Fibroblast of villous mesenchyme (primary cell): Measurements from ENCODE around the gene TPD52L2. TPM values are rescaled to one million over a fixed set of nuclear protein-coding genes. Genes with fewer than 3 reads are reported as not detected.
A peak's percentile ranks its signal among the peaks of the same experiment; 100 is the strongest.

Experiments
- DNase-seq: peaks from one replicate; pipeline ENCODE4 v3.0.0-alpha.2; 2010; ENCODE audit warnings: low read depth
- H3K4me3 ChIP-seq: 2 replicates; pipeline ENCODE4 v1.5.1; 2011; ENCODE audit warnings: low read depth, mild to moderate bottlenecking, low read length
- CTCF ChIP-seq: IDR thresholded peaks from 2 replicates; pipeline ENCODE4 v1.5.1; 2012; ENCODE audit warnings: low read depth, mild to moderate bottlenecking, low read length; ENCODE audit not compliant: insufficient read depth
- total RNA-seq: library from RNA; depleted of rRNA; stranded (reverse); fragments of >200 nt; gene quantifications from 2 replicates; pipeline ENCODE4 v1.2.3, GENCODE V29; 2012

Gene TPD52L2
- total RNA-seq, 1 donor: 115 TPM

DNA sequence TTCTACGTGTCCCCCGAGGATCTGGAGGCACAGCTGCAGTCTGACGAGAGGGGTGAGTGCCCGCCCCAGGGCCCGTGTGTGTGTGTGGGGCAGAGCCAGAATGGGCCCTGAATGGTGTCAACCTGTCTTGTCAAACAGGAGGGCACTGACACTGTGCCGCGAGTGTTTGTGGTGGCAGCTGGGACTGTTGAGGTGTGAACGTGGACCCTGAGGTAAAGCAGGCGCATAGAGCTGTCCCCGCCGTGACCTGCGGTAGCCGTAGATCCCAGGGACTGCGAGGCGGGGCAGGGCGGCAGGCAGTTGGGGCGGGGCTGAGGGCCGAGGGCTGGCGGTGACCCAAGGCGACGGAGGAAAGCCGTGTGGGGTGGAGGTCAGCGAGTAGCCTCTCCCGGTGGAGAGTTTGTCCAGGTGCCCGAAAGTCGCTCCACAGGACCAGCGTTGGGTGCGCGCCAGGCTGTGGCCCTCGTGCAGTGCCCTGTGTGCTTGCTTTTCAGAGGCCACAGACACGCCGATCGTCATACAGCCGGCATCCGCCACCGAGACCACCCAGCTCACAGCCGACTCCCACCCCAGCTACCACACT is 66.0 kb downstream of the TPD52L2 start:
- DNase-seq: no peak
- no peak for TF ChIP-seq CTCF
- H3K4me3 ChIP-seq: no peak overlapping the region

DNA sequence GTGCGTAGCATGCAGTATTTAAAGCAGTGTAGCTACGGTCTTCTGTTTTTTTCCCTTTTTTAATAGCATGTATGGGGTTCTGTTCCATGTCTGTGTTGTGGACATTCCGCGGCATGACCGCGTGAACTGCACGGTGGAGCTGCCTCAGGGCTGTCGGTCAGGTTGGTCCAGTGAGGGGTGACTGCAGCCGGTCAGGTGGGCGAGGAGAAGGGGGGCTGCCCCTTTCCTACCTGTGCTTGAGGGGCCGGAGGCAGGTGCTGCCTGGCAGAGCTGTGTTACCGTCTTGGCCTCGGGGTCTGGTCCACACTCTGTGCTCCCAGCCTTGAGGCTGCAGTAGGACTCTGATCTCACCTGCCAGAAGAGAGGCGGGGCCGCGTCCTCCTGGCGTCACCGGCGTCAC is 66.7 kb downstream of the TPD52L2 start:
- no peak for TF ChIP-seq CTCF
- DNase-seq: no peak
- no peak overlapping the region for H3K4me3 ChIP-seq

GRCh38 chr20:63932606-63933160 is 67.6 kb downstream of the TPD52L2 start:
- no peak for DNase-seq

GRCh38 chr20:63933646-63934045 is 68.6 kb downstream of the TPD52L2 start:
- H3K4me3 ChIP-seq: no peak overlapping the region
- TF ChIP-seq CTCF: no peak
- DNase-seq: no peak

More at GRCh38 chr20:63932606-63933160, 67.6 kb downstream of the TPD52L2 start:
- H3K4me3 ChIP-seq: no peak overlapping the region
- no peak for TF ChIP-seq CTCF

- peak; percentile 33 for TF ChIP-seq CTCF
- DNase-seq: no peak
- no peak overlapping the region for H3K4me3 ChIP-seq
These were observed 69.4 kb downstream of the TPD52L2 start for GRCh38 chr20:63934271-63935068.

DNA sequence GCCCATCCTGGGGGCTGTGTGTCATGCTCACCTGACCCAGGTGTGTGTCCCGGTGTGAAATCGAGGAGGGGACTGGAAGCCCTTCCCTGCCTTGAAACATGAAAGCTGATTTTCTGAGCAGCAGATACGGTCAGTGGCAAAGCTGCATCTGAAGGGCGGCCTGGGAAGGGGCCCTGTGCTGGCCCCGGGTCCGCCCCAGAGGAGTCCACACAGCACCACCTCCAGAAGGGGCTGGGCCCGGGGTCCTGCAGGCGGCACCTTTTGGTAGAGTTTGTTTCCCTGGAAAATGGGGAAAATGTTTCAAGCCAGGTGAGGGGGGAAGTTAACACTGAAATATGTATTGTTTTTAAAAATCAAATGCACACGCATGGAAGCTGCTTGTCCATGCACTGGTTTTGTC is 70.4 kb downstream of the TPD52L2 start:
- TF ChIP-seq CTCF: no peak
- DNase-seq: no peak
- no peak overlapping the region for H3K4me3 ChIP-seq
